Measurements from ENCODE around the gene NBEAL2. TPM values are rescaled to one million over a fixed set of nuclear protein-coding genes. Genes with fewer than 3 reads are reported as not detected.
"Not testable (repeated sequence)": the region's sequence is repeated elsewhere in the genome, so short reads cannot be mapped to it uniquely, and the experiment has no call there.

Gene NBEAL2
- polyA plus RNA-seq, 4 donors = 15.0 to 50.5 (median 38.0) TPM

GRCh38 chr3:47009225-47010110, 30.0 kb downstream of the NBEAL2 start:
- peak; percentile 80 to 86 (median 84) for DNase-seq (ENCODE audit: low read depth in 4 of 4, low spot score in 3 of 4)

- DNase-seq (ENCODE audit: low read depth in 4 of 4, low spot score in 3 of 4) = no peak
Measured at GRCh38 chr3:47010111-47010712, 30.7 kb downstream of the NBEAL2 start.

- DNase-seq (ENCODE audit: low read depth in 4 of 4, low spot score in 3 of 4) = no peak
Measured at GRCh38 chr3:47010910-47011309, 31.4 kb downstream of the NBEAL2 start.

GRCh38 chr3:47011371-47011770, 31.9 kb downstream of the NBEAL2 start:
- DNase-seq (ENCODE audit: low read depth in 4 of 4, low spot score in 3 of 4) = no peak

GRCh38 chr3:47012342-47013230, 33.1 kb downstream of the NBEAL2 start:
- no peak for DNase-seq (ENCODE audit: low read depth in 4 of 4, low spot score in 3 of 4)

GRCh38 chr3:47013231-47013630, 33.8 kb downstream of the NBEAL2 start:
- no peak for DNase-seq (ENCODE audit: low read depth in 4 of 4, low spot score in 3 of 4)

- no peak for DNase-seq (ENCODE audit: low read depth in 4 of 4, low spot score in 3 of 4)
Measured at GRCh38 chr3:47014036-47014435, 34.6 kb downstream of the NBEAL2 start.

GRCh38 chr3:47015151-47015550, 35.7 kb downstream of the NBEAL2 start:
- DNase-seq (ENCODE audit: low read depth in 4 of 4, low spot score in 3 of 4) = no peak

GRCh38 chr3:47016086-47016933, 36.8 kb downstream of the NBEAL2 start:
- no peak for DNase-seq (ENCODE audit: low read depth in 4 of 4, low spot score in 3 of 4)

GRCh38 chr3:47016934-47017435, 37.5 kb downstream of the NBEAL2 start:
- no peak for DNase-seq (ENCODE audit: low read depth in 4 of 4, low spot score in 3 of 4)

GRCh38 chr3:47017504-47018268, 38.2 kb downstream of the NBEAL2 start:
- no peak for DNase-seq (ENCODE audit: low read depth in 4 of 4, low spot score in 3 of 4)

- DNase-seq (ENCODE audit: low read depth in 4 of 4, low spot score in 3 of 4) = no peak
Measured at GRCh38 chr3:47018269-47018611, 38.8 kb downstream of the NBEAL2 start.

- DNase-seq (ENCODE audit: low read depth in 4 of 4, low spot score in 3 of 4) = no peak
Measured at GRCh38 chr3:47019201-47019600, 39.7 kb downstream of the NBEAL2 start.

GRCh38 chr3:47020311-47020710, 40.8 kb downstream of the NBEAL2 start:
- no peak for DNase-seq (ENCODE audit: low read depth in 4 of 4, low spot score in 3 of 4)

- no peak for DNase-seq (ENCODE audit: low read depth in 4 of 4, low spot score in 3 of 4)
Measured at GRCh38 chr3:47022641-47023071, 43.2 kb downstream of the NBEAL2 start.

- DNase-seq (ENCODE audit: low read depth in 4 of 4, low spot score in 3 of 4) = no peak
Measured at GRCh38 chr3:47024932-47025331, 45.5 kb downstream of the NBEAL2 start.

- DNase-seq (ENCODE audit: low read depth in 4 of 4, low spot score in 3 of 4) = not testable (repeated sequence)
Measured at GRCh38 chr3:47026432-47026831, 47.0 kb downstream of the NBEAL2 start.

GRCh38 chr3:47028146-47028545, 48.7 kb downstream of the NBEAL2 start:
- no peak for DNase-seq (ENCODE audit: low read depth in 4 of 4, low spot score in 3 of 4)

GRCh38 chr3:47028667-47029066, 49.2 kb downstream of the NBEAL2 start:
- DNase-seq (ENCODE audit: low read depth in 4 of 4, low spot score in 3 of 4) = no peak
